ENCODE data around the gene CD274.
A peak's percentile ranks its signal among the peaks of the same experiment; 100 is the strongest.
"Not testable (repeated sequence)": the region's sequence is repeated elsewhere in the genome, so short reads cannot be mapped to it uniquely, and the experiment has no call there.

The CD274 gene

GRCh38 chr9:5448461-5449435, 1.6 kb upstream of the CD274 start:
- 94% methylated on average over 4 of the region's 5 CpGs for WGBS
- Histone ChIP-seq H3K27me3 (ENCODE audit: insufficient read depth, low read length) (no peaks in the 10 kb centered on the region), H3K4me1 (ENCODE audit: insufficient read depth, low read length) (no peaks in the 10 kb centered on the region), H3K36me3 (ENCODE audit: insufficient read depth, low read length) (no peaks in the 10 kb centered on the region), H3K9ac (ENCODE audit: low read depth, low read length) (no peak overlapping the region), H3K27ac (ENCODE audit: low read depth, low read length) (no peak overlapping the region), H3K9me3 (ENCODE audit: insufficient read depth, low read depth, low read length) (no peaks in the 10 kb centered on the region), H3K4me3 (ENCODE audit: low read length) (no peak overlapping the region)

DNA sequence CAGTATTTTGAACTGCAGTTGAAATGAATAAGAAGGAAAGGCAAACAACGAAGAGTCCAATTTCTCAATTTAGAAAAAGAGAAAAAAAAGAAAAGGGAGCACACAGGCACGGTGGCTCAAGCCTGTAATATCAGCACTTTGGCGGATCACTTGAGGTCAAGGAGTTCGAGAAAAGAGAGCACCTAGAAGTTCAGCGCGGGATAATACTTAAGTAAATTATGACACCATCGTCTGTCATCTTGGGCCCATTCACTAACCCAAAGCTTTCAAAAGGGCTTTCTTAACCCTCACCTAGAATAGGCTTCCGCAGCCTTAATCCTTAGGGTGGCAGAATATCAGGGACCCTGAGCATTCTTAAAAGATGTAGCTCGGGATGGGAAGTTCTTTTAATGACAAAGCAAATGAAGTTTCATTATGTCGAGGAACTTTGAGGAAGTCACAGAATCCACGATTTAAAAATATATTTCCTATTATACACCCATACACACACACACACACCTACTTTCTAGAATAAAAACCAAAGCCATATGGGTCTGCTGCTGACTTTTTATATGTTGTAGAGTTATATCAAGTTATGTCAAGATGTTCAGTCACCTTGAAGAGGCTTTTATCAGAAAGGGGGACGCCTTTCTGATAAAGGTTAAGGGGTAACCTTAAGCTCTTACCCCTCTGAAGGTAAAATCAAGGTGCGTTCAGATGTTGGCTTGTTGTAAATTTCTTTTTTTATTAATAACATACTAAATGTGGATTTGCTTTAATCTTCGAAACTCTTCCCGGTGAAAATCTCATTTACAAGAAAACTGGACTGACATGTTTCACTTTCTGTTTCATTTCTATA, 602 bp upstream of the CD274 start:
- Histone ChIP-seq H3K9me3 (ENCODE audit: insufficient read depth, low read depth, low read length) (no peaks in the 10 kb centered on the region), H3K27me3 (ENCODE audit: insufficient read depth, low read length) (no peaks in the 10 kb centered on the region), H3K9ac (ENCODE audit: low read depth, low read length) (no peak overlapping the region), H3K27ac (ENCODE audit: low read depth, low read length) (no peak overlapping the region), H3K36me3 (ENCODE audit: insufficient read depth, low read length) (no peaks in the 10 kb centered on the region), H3K4me3 (ENCODE audit: low read length) (peak overlapping the region; percentile 56), H3K4me1 (ENCODE audit: insufficient read depth, low read length) (no peaks in the 10 kb centered on the region)
- 88% methylated on average over 14 of the region's 15 CpGs for WGBS

- Histone ChIP-seq H3K9ac (ENCODE audit: low read depth, low read length) (no peak overlapping the region), H3K27me3 (ENCODE audit: insufficient read depth, low read length) (no peaks in the 10 kb centered on the region), H3K4me3 (ENCODE audit: low read length) (no peak overlapping the region), H3K4me1 (ENCODE audit: insufficient read depth, low read length) (no peaks in the 10 kb centered on the region), H3K27ac (ENCODE audit: low read depth, low read length) (no peak overlapping the region), H3K9me3 (ENCODE audit: insufficient read depth, low read depth, low read length) (no peaks in the 10 kb centered on the region), H3K36me3 (ENCODE audit: insufficient read depth, low read length) (no peaks in the 10 kb centered on the region)
- WGBS = 90% methylated on average over 1 of the region's 1 CpG
Observed at GRCh38 chr9:5452286-5452609, 1.9 kb downstream of the CD274 start.

DNA sequence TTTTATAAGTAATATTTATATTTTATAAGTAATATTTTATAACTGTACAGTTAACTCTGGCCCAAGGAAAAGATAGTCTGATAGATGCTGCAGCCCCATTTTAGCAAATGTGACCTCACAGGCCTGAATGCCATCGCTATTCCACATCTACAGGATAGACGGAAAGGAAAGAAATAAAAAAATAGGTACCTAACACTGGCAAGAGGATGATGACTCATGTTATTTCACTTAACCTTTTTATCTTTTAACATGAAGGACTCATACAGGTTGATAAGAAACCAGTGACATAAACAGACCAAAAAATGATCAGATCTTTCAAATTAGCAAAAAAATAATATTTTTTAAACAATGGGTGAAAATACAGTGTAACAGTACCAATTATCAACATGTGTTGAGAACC, 2.7 kb downstream of the CD274 start:
- H3K9ac ChIP-seq (ENCODE audit: low read depth, low read length) = no peak overlapping the region
- H3K36me3 ChIP-seq (ENCODE audit: insufficient read depth, low read length) = no peaks in the 10 kb centered on the region
- H3K9me3 ChIP-seq (ENCODE audit: insufficient read depth, low read depth, low read length) = no peaks in the 10 kb centered on the region
- no peaks in the 10 kb centered on the region for H3K4me1 ChIP-seq (ENCODE audit: insufficient read depth, low read length)
- no peak overlapping the region for H3K4me3 ChIP-seq (ENCODE audit: low read length)
- H3K27me3 ChIP-seq (ENCODE audit: insufficient read depth, low read length) = no peaks in the 10 kb centered on the region
- WGBS = 100% methylated on average over 1 of the region's 2 CpGs
- no peak overlapping the region for H3K27ac ChIP-seq (ENCODE audit: low read depth, low read length)

- WGBS = 54% methylated on average over 1 of the region's 2 CpGs
- H3K4me1 ChIP-seq (ENCODE audit: insufficient read depth, low read length) = peaks cover 2% of the 10 kb centered on the region
- no peak overlapping the region for H3K9ac ChIP-seq (ENCODE audit: low read depth, low read length)
- no peaks in the 10 kb centered on the region for H3K36me3 ChIP-seq (ENCODE audit: insufficient read depth, low read length)
- H3K9me3 ChIP-seq (ENCODE audit: insufficient read depth, low read depth, low read length) = no peaks in the 10 kb centered on the region
- H3K27me3 ChIP-seq (ENCODE audit: insufficient read depth, low read length) = no peaks in the 10 kb centered on the region
- H3K4me3 ChIP-seq (ENCODE audit: low read length) = no peak overlapping the region
- no peak overlapping the region for H3K27ac ChIP-seq (ENCODE audit: low read depth, low read length)
Observed at GRCh38 chr9:5453673-5454072, 3.3 kb downstream of the CD274 start.

DNA sequence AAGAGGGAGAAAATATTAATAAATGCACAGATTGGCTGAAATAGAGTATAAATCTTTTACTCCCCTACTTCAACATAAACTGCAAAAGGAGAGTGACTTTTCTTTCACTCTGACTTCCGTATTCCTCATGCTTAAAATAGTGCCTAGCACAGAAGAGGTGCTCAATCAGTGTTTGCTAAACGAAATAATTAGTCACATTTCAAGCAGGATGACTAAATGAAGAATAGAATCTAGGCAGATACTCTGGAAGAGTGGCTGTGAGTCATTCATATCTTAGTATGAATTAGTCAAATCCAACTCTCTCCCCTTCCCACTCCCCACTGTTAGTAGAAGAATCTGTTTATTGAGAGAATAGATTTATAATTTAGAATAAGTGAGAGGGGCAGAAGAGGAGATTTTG, 4.8 kb downstream of the CD274 start:
- Histone ChIP-seq H3K27ac (ENCODE audit: low read depth, low read length) (no peak overlapping the region), H3K4me1 (ENCODE audit: insufficient read depth, low read length) (peaks cover 7% of the 10 kb centered on the region), H3K4me3 (ENCODE audit: low read length) (no peak overlapping the region), H3K9ac (ENCODE audit: low read depth, low read length) (no peak overlapping the region), H3K27me3 (ENCODE audit: insufficient read depth, low read length) (no peaks in the 10 kb centered on the region), H3K36me3 (ENCODE audit: insufficient read depth, low read length) (no peaks in the 10 kb centered on the region), H3K9me3 (ENCODE audit: insufficient read depth, low read depth, low read length) (no peaks in the 10 kb centered on the region)
- WGBS = 81% methylated on average over 2 of the region's 2 CpGs

DNA sequence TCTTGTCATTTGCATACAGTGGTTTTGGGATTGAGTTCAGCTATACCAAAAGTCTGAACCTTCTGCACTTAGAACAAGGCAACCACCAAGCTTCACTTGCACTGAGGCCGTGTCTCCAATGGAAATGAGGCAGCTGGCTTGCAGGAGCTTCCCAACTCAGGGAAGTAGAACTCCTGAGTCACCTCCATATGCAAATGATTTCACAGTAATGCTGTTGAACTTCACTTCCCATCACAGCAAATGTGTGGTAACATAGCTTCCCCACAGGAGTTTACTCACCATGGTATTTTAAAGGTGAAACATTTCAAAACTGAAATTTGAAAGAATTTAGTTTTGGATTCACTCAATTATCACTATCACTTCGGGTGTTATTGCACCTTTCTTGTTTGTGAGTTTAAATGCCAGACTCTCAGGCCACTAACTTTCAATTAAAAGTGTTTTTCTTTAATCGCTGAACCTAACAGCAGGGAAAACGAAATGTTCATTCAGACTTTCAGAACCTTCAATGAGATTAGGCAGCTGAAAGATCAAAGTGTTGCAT, 9.0 kb downstream of the CD274 start:
- WGBS = 95% methylated on average over 4 of the region's 4 CpGs
- H3K4me3 ChIP-seq (ENCODE audit: low read length) = no peak overlapping the region
- H3K4me1 ChIP-seq (ENCODE audit: insufficient read depth, low read length) = peaks cover 7% of the 10 kb centered on the region

GRCh38 chr9:5460157-5460556, 9.8 kb downstream of the CD274 start:
- Histone ChIP-seq H3K36me3 (ENCODE audit: insufficient read depth, low read length) (no peaks in the 10 kb centered on the region), H3K4me3 (ENCODE audit: low read length) (no peak overlapping the region), H3K9ac (ENCODE audit: low read depth, low read length) (no peak overlapping the region), H3K27me3 (ENCODE audit: insufficient read depth, low read length) (no peaks in the 10 kb centered on the region), H3K9me3 (ENCODE audit: insufficient read depth, low read depth, low read length) (no peaks in the 10 kb centered on the region), H3K27ac (ENCODE audit: low read depth, low read length) (no peak overlapping the region), H3K4me1 (ENCODE audit: insufficient read depth, low read length) (peaks cover 7% of the 10 kb centered on the region)
- 73% methylated on average over 1 of the region's 1 CpG for WGBS

More for the DNA sequence above, 9.0 kb downstream of the CD274 start:
- no peak overlapping the region for H3K27ac ChIP-seq (ENCODE audit: low read depth, low read length)
- H3K27me3 ChIP-seq (ENCODE audit: insufficient read depth, low read length) = no peaks in the 10 kb centered on the region
- H3K9me3 ChIP-seq (ENCODE audit: insufficient read depth, low read depth, low read length) = no peaks in the 10 kb centered on the region
- H3K9ac ChIP-seq (ENCODE audit: low read depth, low read length) = no peak overlapping the region
- H3K36me3 ChIP-seq (ENCODE audit: insufficient read depth, low read length) = no peaks in the 10 kb centered on the region

GRCh38 chr9:5464831-5465330, 14.5 kb downstream of the CD274 start:
- not testable (repeated sequence) for H3K27ac ChIP-seq (ENCODE audit: low read depth, low read length); H3K9me3 ChIP-seq (ENCODE audit: insufficient read depth, low read depth, low read length); H3K9ac ChIP-seq (ENCODE audit: low read depth, low read length); H3K27me3 ChIP-seq (ENCODE audit: insufficient read depth, low read length); H3K4me3 ChIP-seq (ENCODE audit: low read length); H3K4me1 ChIP-seq (ENCODE audit: insufficient read depth, low read length); H3K36me3 ChIP-seq (ENCODE audit: insufficient read depth, low read length)
- 97% methylated on average over 3 of the region's 4 CpGs for WGBS

GRCh38 chr9:5466005-5466404, 15.7 kb downstream of the CD274 start:
- H3K27me3 ChIP-seq (ENCODE audit: insufficient read depth, low read length) = no peaks in the 10 kb centered on the region
- no peak overlapping the region for H3K9ac ChIP-seq (ENCODE audit: low read depth, low read length)
- H3K4me1 ChIP-seq (ENCODE audit: insufficient read depth, low read length) = no peaks in the 10 kb centered on the region
- no peak overlapping the region for H3K27ac ChIP-seq (ENCODE audit: low read depth, low read length)
- no CpG with 5 or more reads among the region's 1 CpG for WGBS
- no peaks in the 10 kb centered on the region for H3K9me3 ChIP-seq (ENCODE audit: insufficient read depth, low read depth, low read length)
- H3K36me3 ChIP-seq (ENCODE audit: insufficient read depth, low read length) = no peaks in the 10 kb centered on the region
- H3K4me3 ChIP-seq (ENCODE audit: low read length) = no peak overlapping the region

GRCh38 chr9:5466766-5467165, 16.4 kb downstream of the CD274 start:
- Histone ChIP-seq H3K9me3 (ENCODE audit: insufficient read depth, low read depth, low read length) (no peaks in the 10 kb centered on the region), H3K36me3 (ENCODE audit: insufficient read depth, low read length) (no peaks in the 10 kb centered on the region), H3K4me1 (ENCODE audit: insufficient read depth, low read length) (no peaks in the 10 kb centered on the region), H3K9ac (ENCODE audit: low read depth, low read length) (no peak overlapping the region), H3K27me3 (ENCODE audit: insufficient read depth, low read length) (no peaks in the 10 kb centered on the region), H3K27ac (ENCODE audit: low read depth, low read length) (no peak overlapping the region), H3K4me3 (ENCODE audit: low read length) (no peak overlapping the region)
- no CpG with 5 or more reads among the region's 2 CpGs for WGBS
